ENCODE data around the gene ARHGDIG. TPM values are rescaled to one million over a fixed set of nuclear protein-coding genes. Genes with fewer than 3 reads are reported as not detected.

ARHGDIG gene
- total and polyA plus RNA-seq, 9 of the 15 experiments (the other 6 are each of a cell fraction or from before 2014, with no cell fraction given) = 0.36 to 2.5 (median 0.64) TPM; not detected in 2

GRCh38 chr16:301235-301634 lies 20.8 kb downstream of the ARHGDIG start:
- Histone ChIP-seq H3K4me2 (ENCODE audit: insufficient read depth, low read length) (no peak overlapping the region), H3K4me3 (no peak overlapping the region), H3K9me1 (ENCODE audit: control insufficient read depth, insufficient read depth, low read length) (no peaks in the 10 kb centered on the region), H3K27ac (ENCODE audit: extremely low read depth, low read depth, low read length) (no peak overlapping the region), H3K79me2 (ENCODE audit: control insufficient read depth, insufficient read depth, low read length) (peaks cover 5% of the 10 kb centered on the region; the same call in 1 of the 3 replicates), H2AFZ (ENCODE audit: low read depth, low read length) (no peak overlapping the region), H3K9me3 (replicated peaks; ENCODE audit: control insufficient read depth, insufficient read depth, low read depth, low read length) (no peaks in the 10 kb centered on the region), H3K9ac (ENCODE audit: insufficient read depth in 1 of 2, low read depth in 2 of 2, low read length in 2 of 2) (no peak overlapping the region), H3K36me3 (ENCODE audit: control insufficient read depth, insufficient read depth, low read length) (peaks cover 53% of the 10 kb centered on the region; the same call in 2 of the 3 replicates), H3K4me1 (replicated peaks in 1 of 2; ENCODE audit: control insufficient read depth in 2 of 2, insufficient read depth in 2 of 2, low read length in 2 of 2) (peaks cover 0 to 9% of the 10 kb centered on the region in 2 experiments; a peak in 2 of 5 replicates), H4K20me1 (replicated peaks; ENCODE audit: control insufficient read depth, insufficient read depth, low read length) (no peaks in the 10 kb centered on the region; the same call in 1 of the 2 replicates), H3K27me3 (ENCODE audit: control insufficient read depth in 2 of 2, insufficient read depth in 2 of 2, low read length in 2 of 2) (no peaks in the 10 kb centered on the region)
- no TSS peak for BruUV-seq (replicated peaks)
- DNase-seq (ENCODE audit: extremely low read depth in 1 of 4, low spot score in 3 of 4) (no peak), ATAC-seq (no peak), FAIRE-seq (no peak)
- ChIA-PET CTCF (ENCODE audit: low intra/inter-chr PET ratio) (interaction anchor here (0.6 kb wide), 1 partner anchor 229 kb away, joined by 3 read pairs; the partner anchor contains the start of gene RHBDF1), POLR2A (no interaction called here)
- intact Hi-C loops (cut with micrococcal nuclease) (no loop called here), in situ Hi-C loops (cut with MboI) (no loop called here)
- TF ChIP-seq MCM7 (IDR thresholded peaks at IDR 0.05) (no peak), HIVEP1 (CRISPR knock-in tag; IDR thresholded peaks at IDR 0.05) (no peak), NCOA6 (IDR thresholded peaks at IDR 0.05) (no peak), TAF9B (IDR thresholded peaks at IDR 0.05; ENCODE audit: partially characterized antibody) (no peak), BRCA1 (IDR thresholded peaks at IDR 0.05) (no peak), BRCA1 (CRISPR knock-in tag; IDR thresholded peaks at IDR 0.05) (no peak), SRSF3 (IDR thresholded peaks at IDR 0.05; ENCODE audit: insufficient read depth, low read length) (no peak), ZNF436 (CRISPR knock-in tag; IDR thresholded peaks at IDR 0.05) (no peak), KAT8 (IDR thresholded peaks at IDR 0.05; ENCODE audit: low read depth) (no peak), EHMT2 (IDR thresholded peaks at IDR 0.05) (no peak), RNF219 (CRISPR knock-in tag; IDR thresholded peaks at IDR 0.05) (no peak), EP400 (IDR thresholded peaks at IDR 0.05) (no peak), ZFP1 (CRISPR knock-in tag; IDR thresholded peaks at IDR 0.05) (no peak), ZNF3 (CRISPR knock-in tag; IDR thresholded peaks at IDR 0.05) (no peak), HSF4 (CRISPR knock-in tag; IDR thresholded peaks at IDR 0.05; ENCODE audit: borderline replicate concordance) (no peak), CAMTA2 (CRISPR knock-in tag; conservative IDR thresholded peaks at IDR 0.05) (no peak), ARID1B (IDR thresholded peaks at IDR 0.05) (no peak), BMI1 (IDR thresholded peaks at IDR 0.05; ENCODE audit: low read length) (no peak), ZNF175 (CRISPR knock-in tag; IDR thresholded peaks at IDR 0.05; ENCODE audit: low read depth) (no peak), ZFX (CRISPR knock-in tag; IDR thresholded peaks at IDR 0.05) (no peak)
- WGBS (ENCODE audit: insufficient coverage, low coverage, missing lambda C conversion rate) = 95% methylated on average over 4 of the region's 6 CpGs
